Activated CD4-positive, alpha-beta T cell treated with anti-CD3 and anti-CD28 coated beads for 4 hours (primary cell): ENCODE measurements around the gene RNF150.

ENCODE experiments used
- DNase-seq, 2 donors: peaks; one replicate each; pipeline ENCODE4 v3.0.0-alpha.2; 2020

Gene RNF150

GRCh38 chr4:140969296-140969695 lies 164.0 kb downstream of the RNF150 start:
- no peak for DNase-seq

GRCh38 chr4:140968371-140968770 lies 164.9 kb downstream of the RNF150 start:
- DNase-seq, result no peak

DNA sequence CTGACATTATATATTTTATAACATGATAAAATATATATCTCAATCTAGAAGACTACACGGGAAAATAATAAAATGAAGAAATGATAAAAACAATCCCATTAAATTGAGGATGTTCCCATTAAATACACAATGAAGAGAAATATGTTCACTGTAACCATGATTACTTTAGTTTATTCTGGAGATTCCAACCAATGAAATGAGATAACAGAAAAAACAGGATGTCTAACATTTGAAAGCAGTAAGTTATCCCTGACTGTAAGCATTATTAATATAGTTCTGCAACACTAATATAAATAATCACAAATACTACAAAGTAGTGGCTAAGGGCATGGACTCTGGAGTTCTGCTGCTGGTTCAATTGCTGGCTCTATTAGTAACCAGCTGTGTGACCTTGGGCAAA lies 169.4 kb downstream of the RNF150 start:
- DNase-seq, result no peak

DNA sequence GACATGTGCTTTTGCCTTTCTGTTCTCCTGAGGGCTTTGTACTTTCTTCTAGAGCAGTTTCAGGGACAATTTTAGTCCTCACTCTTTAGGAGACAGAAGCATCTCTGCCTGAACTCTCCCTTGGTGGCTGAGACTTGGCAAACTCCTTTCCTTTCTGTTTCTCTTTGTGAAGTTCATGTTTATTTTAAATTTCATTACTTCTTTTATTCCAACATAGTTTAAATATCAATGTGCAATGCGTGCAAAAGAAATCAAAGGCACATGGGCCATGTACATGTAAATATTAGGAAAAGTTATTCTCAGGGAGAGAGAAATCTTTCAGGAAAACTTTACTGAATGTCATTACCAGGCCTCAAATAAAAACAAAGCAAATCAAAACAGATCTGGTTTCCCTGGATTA lies 177.6 kb downstream of the RNF150 start:
- DNase-seq, result no peak

GRCh38 chr4:140952717-140953116 lies 180.6 kb downstream of the RNF150 start:
- no peak for DNase-seq

GRCh38 chr4:140947506-140947905 lies 185.8 kb downstream of the RNF150 start:
- no peak for DNase-seq

- DNase-seq, result no peak
Measured at GRCh38 chr4:140945106-140945505, 188.2 kb downstream of the RNF150 start.

GRCh38 chr4:140944572-140944971 lies 188.7 kb downstream of the RNF150 start:
- no peak for DNase-seq

GRCh38 chr4:140944199-140944515 lies 189.1 kb downstream of the RNF150 start:
- DNase-seq, result no peak

GRCh38 chr4:140943486-140944198 lies 189.6 kb downstream of the RNF150 start:
- DNase-seq, result no peak

DNA sequence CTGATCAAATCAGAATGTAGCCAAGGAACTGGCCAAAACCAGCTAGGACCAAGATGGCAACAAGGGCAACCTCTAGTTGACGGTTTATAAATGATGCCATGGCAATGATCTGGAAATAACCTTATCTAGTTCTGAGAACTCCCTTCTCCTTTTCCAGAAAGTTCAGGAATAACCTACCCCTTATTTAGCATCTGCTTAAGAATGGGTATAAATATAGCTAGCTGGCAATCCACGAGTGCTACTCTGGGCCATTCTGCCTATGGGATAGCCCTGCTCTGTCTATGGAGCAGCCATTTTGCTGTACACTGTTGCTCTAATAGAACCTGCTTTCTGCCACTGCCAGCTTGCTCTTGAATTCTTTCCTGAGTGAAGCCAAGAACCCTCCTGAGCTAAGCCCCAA lies 192.7 kb downstream of the RNF150 start:
- DNase-seq, result no peak

GRCh38 chr4:140937866-140938265 lies 195.4 kb downstream of the RNF150 start:
- no peak for DNase-seq

DNA sequence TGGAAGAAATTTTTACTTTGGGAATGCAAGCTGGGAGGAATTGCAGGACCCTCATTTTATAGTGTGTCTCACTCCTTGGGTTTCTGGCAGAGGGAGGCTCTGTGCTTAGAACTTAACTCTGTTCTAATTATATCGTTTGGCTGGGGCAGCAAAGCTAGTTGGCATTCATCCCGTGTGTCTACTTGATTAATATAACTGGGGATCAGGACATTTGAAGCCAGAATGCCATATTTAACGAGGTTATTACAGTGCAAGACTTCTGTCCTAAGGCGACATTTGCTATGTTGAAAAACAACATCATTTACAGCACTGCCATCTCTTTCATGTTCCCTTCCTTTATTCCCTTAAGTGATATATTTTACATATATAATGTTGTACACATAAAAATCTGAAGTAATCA lies 198.0 kb downstream of the RNF150 start:
- no peak for DNase-seq

DNA sequence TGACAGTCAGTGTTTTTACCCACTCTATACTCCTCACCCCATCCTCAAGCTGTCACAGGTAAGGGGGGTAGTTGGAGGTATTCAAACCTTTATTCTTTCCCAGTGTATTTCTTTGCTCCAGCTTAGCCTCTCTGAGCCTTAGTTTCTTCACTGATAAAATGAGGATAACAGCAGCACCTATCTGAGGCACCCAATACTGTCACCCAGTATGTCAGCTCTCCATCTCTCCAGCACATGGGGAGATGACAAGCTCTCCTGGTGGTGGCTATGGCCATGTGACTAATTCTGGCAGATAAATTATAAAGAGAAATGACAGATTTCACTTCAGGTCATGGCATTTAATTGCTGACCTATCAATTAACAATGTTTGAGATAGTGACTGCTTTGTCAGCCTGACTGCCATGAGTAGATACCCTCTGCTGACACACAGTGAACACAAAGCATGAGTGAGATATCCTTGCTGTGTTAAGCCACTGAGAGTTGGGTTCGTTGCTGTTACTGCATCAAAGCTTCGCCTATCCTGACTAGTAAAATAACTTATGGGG lies 200.7 kb downstream of the RNF150 start:
- DNase-seq, result no peak

DNA sequence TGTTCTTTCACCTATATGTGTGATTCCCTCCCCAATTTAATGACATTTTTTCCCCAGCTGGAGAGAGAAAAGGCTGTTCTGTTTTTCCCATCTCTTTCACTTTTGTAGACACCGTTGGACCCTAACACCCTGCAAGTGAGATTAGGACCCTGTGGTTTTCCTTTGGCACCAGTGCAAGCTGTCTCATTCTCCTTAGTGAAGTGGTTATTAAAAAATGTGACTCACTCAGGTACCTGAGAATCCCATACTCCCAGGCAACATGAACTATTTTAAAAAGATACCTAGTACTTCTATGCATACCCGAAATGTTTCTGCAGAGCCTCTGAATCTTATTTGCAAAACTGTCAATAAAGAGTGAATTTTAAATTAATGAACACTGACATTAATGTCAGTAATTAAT lies 201.4 kb downstream of the RNF150 start:
- DNase-seq, result no peak

DNA sequence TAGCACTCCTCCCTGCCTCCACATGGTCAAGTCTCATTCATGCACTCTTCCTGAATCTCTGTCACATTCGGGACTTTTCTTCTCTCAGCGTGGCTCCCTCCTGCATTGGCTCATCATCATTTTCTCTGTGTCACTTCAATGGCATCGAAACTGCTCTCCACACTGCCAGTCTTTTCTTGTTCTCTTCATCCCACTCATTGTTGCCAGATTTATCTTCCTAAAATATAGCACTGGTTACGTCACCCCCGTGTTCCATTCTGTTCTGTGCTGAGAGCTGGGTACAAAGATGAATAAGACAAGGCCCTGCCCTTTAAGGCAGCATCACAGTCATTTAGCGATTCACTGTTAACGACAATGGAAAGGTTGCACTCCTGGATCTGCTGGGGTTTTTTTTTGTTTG lies 202.7 kb downstream of the RNF150 start:
- no peak for DNase-seq

DNA sequence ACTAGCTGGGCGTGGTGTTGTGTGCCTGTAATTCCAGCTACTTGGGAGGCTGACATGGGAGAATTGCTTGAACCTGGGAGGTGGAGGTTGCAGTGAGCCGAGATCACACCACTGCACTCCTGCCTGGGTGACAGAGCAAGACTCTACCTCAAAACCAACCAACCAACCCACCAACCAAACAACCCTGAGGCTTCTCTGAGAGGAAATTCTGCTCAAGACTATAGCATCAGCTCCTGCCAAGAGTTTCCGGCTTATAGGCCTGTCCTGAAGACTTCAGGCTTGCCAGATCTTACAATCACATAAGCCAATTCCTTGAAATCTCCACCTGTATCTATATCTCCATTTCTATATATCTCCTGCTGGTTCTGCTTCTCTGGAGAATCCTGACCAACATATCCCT lies 203.3 kb downstream of the RNF150 start:
- DNase-seq, result no peak

DNA sequence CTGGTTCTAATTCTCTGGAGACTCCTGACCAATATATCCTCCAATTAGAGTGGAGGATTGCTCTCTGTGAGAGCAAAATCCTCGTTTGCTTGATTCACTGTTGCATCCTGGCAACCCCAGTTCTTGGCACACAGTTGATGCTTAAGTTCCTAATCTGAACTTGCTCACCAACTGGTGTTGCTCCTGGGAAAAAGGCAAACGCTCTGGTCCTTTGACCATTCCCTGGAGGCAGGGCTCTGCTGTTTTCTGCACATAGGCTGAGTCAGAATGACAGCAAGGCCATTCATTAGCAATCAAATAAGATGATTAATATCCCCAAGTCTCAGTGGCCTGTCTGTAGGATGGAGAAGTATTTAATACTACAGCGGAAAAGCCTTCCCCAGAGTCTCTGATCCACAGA lies 204.4 kb downstream of the RNF150 start:
- DNase-seq, result no peak

GRCh38 chr4:140926672-140927071 lies 206.6 kb downstream of the RNF150 start:
- no peak for DNase-seq

DNA sequence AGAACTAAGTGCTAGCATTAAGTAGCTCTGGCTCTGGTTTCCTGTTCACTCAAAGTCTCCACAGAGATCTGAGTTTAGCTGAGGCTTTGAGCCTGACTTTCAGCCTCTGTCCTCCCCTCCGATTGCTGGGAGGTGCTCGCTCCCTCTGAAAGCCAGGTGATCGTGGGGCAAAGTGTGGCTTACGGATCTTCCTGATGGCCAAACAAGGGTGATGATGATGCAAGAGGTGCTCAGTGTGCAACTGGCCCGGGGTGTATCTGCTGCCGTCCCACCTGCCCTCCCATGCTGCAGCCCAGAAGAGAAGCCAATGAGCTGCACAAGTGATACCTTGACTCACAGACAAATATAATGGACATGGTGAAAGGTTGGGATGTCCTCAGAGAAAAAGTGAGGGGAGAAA lies 207.9 kb downstream of the RNF150 start:
- no peak for DNase-seq

GRCh38 chr4:140924761-140925392 lies 208.4 kb downstream of the RNF150 start:
- no peak for DNase-seq

GRCh38 chr4:140906993-140907962 lies 226.0 kb downstream of the RNF150 start:
- DNase-seq, result no peak

- DNase-seq, result no peak
Measured at GRCh38 chr4:140904904-140905303, 228.4 kb downstream of the RNF150 start.
